GM21390 (cell line): ENCODE results near the gene ADGRA3.
"Not testable (repeated sequence)": the region's sequence is repeated elsewhere in the genome, so short reads cannot be mapped to it uniquely, and the experiment has no call there.

Source experiments
- ATAC-seq: cut with Tn5 transposase; IDR thresholded peaks from one replicate; pipeline ENCODE4 v1.9.1; 2021; ENCODE audit not compliant: unreplicated experiment

ADGRA3 gene

DNA sequence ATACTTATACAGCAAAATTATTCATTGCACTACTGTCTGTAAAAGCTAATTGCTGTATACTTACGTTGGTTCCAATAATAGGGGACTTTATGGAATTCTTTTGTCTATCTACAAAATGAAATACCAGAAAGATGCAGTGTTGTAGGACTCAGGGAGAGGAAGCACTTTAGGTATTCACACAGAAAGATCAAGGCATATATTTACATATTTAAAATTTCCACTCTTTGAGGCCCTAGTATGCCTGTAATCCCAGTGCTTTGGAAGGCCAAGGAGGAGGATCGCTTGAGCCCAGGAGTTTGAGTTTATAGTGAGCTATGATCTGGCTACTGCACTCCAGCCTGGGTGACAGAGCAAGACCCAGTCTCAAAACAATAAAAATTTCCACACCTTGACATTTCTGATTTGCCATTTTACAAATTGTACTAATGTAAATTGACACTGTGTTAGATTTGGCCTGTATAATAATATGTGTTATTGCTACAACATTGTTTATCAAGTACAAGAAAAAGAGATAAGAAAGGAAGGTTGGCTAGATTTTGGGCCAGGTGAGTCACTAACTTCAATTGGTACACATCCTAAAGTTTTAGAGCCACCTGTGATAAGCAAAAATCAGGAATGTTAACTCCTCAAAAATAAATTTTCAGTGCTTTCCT, 35.1 kb downstream of the ADGRA3 start:
- no peak for ATAC-seq

DNA sequence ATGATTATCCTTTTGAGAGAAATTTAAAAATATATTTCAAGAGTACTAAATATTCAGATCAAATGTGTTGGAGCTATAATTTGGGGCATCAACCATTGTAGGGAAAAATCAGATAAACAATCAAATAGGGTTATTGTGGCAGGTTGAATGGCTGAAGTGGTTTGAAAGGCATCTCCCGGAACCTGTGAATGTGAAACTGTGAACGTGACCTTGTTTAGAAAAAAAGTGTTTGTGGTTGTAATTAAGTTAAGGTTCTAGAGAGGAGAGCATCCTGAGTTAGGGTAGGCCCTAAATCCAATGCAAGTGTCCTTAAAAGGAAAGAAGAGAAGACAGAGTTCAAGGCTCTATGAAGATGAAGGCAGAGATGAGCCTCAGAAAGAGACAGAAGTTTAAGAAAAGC, 37.4 kb downstream of the ADGRA3 start:
- no peak for ATAC-seq

DNA sequence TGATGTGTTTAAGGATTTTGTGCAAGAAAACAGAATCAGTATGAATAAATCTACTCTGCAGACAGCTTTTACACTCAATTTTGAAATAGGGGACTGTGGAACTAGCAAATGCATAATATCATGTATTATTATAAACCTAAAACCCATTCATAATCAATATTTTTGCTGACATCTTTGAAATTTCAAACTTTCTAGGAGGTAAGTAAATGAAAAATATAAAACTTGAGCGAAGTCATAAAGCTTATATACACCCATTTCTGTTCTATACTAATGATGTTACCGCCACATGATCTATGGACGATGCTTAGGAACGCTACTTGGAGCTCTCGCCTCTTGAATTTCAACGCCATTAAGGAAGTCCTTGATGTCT, 38.1 kb downstream of the ADGRA3 start:
- ATAC-seq = no peak

DNA sequence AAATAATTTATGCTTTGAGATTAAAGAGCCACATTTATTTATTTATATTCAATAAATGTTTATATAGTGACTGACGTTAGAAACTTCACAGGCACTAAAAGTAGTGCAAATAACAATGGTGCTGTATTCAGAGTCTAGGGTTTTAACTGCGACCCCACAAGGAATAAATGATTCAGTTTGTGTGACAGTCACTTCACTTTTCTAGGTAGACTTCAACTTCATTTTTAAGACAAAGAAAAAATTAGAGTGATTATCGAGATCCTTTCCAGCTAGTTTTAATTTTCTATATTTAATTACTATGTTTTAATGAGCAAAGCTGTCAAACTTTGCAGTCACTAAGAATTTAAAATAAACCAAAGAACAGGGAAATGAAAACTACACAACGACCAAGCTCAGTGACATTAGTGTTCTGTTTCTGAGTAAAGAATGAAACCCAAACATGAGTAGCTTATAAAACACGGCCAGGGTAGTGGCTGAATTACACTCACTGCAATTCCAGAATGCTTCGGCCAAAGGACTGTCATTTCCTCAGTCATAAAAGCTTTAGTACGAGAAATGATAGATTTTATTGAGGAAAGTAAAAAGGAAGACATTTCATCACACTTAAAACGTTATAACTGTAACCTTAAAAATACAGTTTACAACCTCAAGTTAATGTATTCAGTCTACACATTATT, 38.6 kb downstream of the ADGRA3 start:
- no peak for ATAC-seq

DNA sequence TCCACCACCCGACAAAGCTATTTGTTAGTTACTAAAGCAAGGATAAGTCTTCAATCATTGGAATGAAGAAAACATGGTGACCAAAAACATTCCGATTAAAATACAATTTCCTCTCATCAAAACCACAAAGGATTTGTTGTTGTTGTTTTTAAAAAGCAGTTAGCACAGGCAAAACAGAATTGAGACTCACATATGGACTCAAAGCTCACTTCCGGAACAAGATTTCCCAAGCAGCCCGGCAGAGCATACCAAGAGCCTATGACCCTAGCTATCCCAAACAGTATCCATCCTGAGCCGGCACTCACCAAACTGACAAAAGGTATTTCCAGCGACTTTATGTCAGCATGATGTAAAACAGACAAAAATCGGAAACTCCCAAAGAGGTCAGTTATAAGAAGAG, 39.9 kb downstream of the ADGRA3 start:
- ATAC-seq = no peak

DNA sequence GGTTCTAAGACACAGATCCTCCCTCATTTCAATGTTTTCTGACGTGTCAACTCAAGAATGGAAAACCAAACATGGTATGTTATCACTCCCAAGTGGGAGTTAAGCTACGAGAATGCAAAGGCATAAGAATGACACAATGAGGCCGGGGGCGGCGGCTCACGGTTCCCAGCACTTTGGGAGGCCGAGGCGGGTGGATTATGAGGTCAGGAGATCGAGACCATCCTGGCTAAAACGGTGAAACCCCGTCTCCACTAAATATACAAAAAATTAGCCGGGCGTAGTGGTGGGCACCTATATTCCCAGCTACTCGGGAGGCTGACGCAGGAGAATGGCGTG, 40.6 kb downstream of the ADGRA3 start:
- ATAC-seq = not testable (repeated sequence)

DNA sequence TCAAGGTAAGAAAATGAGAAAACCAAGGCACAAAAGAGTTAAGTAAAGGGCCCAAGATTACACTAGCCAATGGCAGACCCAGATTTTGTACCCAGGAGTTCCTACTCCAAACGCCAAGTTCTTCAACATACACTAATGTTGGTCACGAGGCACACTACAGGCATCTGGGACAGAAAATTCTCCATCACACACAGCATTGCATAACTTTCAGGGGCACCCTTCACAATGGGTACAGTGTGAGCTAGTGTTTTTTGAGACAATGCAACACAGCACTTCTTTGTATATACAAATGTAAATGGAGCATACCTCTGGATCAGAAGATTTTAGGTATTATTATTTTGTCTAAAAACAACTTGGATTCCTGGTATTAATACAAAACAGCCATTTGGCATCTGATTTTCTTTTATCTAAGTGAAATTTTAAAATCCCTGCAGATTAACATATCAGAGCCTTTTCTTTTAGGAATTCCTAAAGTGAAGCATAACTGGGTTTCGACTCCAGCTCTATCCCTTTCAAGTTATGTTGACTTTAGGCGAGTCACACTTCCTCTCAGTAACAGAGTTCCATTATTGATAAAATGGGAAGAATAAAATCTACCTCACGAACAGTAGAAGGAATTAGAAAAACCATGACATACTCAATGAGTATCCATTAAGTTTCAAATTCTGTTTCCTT, 41.1 kb downstream of the ADGRA3 start:
- no peak for ATAC-seq

DNA sequence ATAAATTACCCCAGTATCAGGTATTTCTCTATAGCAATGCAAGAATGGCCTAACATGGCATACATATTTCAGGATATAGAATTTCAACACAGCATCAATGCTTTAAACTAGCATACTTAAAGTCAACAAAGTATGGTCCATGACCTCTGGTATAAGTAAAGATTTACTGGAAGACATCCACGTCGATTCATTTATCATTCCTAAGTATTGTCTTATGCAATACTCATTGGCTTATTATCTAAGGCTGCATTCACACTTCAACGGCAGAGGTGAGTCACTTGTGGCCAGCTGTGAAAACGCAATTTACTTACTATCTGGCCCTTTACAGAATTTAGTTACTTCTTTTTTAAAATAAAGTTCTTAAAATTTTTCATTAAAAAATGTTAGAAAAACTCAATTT, 42.6 kb downstream of the ADGRA3 start:
- no peak for ATAC-seq

DNA sequence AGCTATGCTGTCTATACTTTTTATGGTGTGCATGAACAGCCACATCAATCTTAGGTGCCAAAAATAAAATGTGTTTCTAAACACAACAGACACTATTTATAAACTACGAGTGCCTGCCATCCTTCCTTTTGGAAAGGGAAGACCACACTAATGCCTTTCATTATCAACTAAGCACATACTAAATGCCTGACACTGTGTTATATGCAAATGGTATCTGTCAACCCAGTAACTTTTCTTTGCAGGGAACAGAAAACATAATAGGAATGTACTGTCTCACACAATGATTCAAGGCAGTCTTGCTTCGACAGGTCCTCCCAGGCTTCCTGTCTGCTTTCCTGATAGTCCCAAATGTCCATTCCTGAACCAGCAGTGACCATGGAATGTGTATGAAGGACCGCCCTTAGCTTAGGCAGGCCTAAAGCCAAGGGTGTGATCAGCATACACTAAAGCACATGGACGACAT, 43.8 kb downstream of the ADGRA3 start:
- no peak for ATAC-seq

DNA sequence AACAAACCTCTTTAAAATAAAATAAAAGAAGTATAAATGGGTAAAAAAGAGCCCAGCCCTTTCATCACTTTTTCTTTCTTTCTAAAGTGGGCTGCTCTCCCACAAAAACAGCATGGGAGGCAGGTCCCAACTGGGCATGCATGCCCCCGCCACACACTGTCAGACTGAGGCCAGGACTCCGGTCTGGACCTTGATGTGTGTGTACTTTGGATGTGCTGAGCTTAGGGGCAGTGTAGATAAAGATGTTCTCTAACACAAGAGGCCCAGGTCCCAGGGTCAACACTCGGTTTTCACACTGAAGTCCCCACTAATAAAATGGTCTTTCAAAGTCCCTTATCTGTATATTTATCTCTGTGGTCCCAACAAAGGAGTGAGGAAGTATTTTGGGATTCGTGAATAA, 44.4 kb downstream of the ADGRA3 start:
- no peak for ATAC-seq

DNA sequence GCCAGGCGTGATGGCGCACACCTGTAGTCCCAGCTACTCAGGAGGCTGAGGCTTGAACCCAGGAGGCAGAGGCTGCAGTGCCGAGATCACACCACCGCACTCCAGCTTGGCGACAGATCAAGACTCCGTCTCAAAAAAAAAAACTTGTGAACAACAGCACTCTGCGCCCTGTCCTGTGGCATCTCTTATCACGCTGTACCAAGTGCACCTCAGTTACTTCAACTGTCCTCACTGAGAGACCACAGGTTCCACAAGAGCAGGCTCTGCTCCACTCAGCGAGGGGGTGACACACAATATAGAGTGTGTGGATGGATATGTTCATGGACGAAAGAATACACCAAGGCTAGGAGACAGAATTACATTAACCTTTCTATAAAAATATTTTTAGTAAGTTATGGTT, 49.3 kb downstream of the ADGRA3 start:
- ATAC-seq = no peak

DNA sequence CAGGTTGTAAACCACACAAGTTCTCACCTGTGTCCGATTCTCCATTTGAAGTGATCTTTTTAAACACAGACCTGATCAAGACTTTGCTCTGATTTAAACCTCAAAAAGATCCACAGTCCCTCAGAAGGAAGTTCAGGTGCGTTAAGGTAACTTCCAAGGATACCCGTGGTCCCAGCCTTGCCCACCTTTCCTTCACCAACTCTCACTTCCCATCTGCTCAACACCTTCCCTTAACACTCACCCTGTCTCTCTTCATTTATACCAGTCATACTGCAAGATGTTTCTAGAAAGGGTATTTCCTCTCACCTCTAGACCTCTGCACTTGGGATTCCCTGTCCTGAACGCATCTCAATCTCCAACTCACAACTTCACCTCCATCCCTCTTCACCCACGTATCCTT, 49.9 kb downstream of the ADGRA3 start:
- no peak for ATAC-seq

DNA sequence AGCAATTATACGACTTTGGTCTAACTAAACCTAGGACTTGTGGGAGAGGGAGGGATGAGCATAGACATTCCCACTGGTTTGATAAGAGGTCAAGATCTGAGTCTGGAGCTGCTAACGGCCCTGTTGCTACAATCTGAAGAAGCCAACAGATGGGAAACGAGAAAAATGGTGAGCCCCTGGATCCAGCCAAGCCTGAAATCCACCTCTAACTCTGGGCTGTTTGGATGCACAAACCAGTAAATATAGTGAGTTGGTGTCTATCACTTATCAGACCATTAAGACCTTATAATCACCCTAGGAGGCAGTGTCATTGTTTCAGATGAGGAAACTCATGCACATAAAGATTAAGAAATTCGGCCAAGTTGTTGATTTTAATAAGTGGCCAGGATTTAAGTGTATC, 50.5 kb downstream of the ADGRA3 start:
- no peak for ATAC-seq

DNA sequence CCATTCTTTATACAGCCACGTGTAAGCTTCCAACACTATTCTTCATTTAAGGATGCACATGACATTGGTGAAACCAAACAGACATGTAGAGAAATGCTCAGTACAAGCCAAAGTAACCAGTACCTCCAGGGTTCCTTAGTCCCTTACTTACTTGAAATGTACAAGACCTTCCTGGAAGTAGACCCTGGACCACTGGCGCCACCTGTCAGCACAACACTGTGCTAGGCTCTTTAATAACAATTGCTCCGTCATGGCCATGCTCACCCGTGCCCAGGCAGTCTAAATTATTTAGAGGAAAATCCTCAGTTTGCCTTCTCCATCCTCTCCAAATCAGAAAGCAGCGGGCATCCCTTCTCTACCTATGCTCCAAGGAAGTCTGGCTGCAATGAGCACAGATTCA, 52.7 kb downstream of the ADGRA3 start:
- no peak for ATAC-seq

DNA sequence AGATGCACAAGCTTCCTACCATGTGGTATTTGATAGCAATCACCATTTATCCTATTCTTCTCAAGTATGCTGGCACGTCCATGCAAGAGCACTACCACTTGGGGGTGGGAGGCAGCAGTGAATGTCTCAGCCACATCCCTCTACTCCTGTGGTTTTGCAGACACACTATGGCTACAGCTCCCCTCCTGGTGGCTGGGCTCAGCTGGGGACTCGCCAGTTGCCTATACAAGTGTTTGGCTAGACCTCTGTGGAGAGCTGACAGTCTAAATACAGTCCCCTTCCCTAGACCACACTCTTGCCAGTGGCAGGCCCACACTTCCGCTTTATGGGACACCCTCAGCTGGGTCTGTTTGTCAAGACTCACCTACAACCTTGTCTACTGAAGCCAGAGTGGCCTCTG, 53.2 kb downstream of the ADGRA3 start:
- no peak for ATAC-seq

DNA sequence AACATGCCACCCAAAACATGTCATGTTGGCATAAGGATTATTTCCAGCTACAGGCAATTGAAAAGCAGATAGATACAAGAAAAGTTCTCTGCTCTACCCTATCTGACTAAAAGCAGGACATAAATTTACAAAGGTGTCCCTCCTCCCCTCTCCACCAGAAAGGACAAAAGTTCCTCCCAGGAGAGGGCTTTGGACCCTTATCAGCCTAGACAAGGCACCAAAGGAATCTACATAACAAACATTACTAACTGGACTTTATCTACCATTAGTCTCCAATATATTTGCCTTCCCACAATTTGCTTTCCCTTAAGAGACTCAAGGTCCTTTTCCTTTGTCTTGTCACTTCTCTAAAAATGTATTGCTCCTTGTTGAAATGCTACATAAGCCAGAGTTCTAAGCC, 55.6 kb downstream of the ADGRA3 start:
- no peak for ATAC-seq

DNA sequence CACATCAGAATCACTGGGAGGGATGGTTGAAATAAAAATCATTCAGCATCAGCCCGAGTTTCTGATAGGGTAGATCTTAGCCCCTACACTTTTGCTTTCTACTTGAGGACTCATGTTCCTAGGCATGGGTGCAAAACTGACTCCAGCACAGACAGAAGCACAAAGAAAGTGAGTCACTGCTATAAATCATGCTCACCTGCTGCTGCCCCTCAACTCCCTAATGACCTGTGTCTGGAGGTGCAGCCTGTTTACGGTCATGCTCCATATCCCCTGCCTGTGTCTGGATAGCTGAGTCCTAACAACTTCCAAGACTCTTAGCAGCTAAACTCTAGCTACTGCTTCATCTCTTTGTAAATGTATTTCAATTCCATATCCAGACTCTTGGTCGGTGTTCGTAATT, 57.8 kb downstream of the ADGRA3 start:
- no peak for ATAC-seq

DNA sequence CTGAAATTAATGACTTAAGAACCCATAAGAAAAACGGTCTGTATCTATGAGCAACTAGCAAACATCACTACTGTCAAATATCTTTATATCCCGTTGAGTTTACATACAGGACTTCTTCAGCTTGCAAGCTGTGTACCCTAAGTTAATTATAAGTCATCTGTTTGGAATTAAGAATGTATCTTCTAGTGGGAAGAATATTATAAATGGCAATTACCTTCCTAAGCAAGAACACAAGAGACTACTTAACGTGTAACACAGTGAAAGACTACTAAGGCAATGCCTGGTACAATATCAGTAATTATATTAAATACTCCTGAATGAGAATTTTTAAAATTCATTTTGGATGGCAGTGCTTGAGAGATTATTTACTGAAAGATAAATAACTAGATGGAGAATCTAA, 58.5 kb downstream of the ADGRA3 start:
- no peak for ATAC-seq

DNA sequence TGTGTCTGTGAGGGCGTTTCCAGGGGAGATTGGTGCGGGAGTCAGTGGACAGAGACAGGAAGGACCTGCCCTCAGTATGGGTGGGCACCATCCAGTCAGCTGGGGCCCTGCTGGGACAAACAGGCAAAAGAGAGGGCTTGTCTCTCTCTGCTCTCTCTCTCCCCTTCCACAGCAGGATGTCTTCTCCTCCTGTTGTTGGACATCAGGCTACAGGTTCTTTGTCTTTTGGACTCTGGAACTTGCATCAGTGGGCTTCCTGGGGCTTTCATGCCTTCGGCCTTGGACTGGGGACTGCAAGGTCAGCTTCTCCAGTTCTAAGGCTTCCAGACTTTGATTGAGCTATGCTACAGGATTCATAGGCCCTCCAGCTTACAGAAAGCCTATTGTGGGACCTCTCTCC, 59.6 kb downstream of the ADGRA3 start:
- no peak for ATAC-seq

DNA sequence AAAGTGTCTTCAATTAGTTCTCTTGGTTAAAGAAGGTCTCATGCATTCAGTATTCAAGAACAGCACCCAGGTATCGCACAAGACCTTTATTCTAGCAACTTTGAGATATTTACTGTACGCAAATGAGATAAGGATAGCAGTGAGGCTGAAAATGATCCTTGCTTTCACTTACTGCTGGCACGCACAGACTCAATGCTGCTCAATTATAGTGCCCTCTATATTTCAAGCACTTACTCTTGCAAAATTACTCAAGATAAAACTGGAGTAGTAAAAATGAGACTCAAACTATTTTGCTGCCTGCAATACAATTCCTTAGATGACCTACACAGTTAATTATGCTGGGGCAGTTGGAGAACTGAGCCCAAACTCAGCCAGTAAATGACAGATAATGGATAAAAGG, 60.9 kb downstream of the ADGRA3 start:
- no peak for ATAC-seq

DNA sequence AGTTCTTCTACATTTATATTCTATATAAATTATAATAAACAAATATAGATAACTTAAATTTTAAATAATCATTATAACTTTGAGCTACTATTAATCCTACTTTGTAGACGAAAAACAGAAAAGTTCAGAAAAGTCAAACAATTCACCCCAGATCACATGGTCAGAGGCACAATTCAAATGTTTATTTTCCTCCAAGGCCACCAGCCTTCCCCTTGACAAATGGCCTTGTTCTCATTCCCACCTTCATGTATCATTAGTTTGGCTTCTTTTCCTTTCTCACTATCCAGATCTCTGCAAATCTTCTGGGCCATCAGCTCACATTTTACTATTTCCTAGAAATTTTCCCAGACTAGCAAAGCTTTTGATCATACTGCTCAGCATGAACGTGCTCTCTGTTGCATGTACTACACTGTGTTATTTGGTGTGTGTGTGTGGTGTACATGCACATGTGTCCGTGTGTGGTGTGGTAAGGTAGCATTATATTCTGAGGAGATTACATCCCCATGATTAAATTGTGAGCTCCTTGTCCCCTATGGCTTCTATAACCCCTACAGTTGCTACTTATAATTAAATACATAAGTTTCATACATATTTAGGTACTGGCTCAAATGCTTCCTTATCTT, 61.5 kb downstream of the ADGRA3 start:
- no peak for ATAC-seq

DNA sequence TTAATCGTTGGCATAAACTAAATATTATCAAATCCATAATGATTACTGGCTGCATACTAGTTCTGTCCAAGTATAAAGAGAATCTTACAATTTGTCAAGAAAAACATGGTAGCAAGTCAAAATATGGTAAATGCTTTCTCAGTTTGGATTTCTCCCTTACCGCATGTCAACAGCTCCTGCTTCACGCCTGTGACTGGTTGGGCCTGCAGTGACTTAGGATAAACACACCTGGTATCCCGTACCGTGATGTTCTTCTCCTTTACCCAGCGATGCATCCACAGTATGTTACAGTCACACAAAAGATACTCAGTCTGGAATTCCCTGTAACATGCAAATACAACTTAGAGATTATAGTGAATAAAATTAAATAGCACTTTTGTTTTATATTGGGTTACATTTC, 71.1 kb downstream of the ADGRA3 start:
- no peak for ATAC-seq
